Activated naive CD4-positive, alpha-beta T cell treated with anti-CD3 and anti-CD28 coated beads for 36 hours (primary cell): ENCODE measurements around the gene GABRD. TPM values are rescaled to one million over a fixed set of nuclear protein-coding genes. Genes with fewer than 3 reads are reported as not detected.

Experiments used
- CTCF ChIA-PET: fragments of 350-600 bp; sonication (Branson Sonifier 250); formaldehyde crosslinking; loops from one replicate; lab custom pipeline; 2021; ENCODE audit warnings: antibody characterized with exemption; lab: Charles Lee
- DNase-seq: peaks from one replicate; pipeline ENCODE4 v3.0.0-alpha.2; 2020
- H3K27ac Mint-ChIP-seq: one replicate; pipeline ENCODE4 v1.8.0; 2021; ENCODE audit warnings: mild to moderate bottlenecking, mixed read lengths
- H3K27me3 Mint-ChIP-seq: one replicate; pipeline ENCODE4 v1.8.0; 2021; ENCODE audit warnings: low read depth, mixed read lengths
- H3K36me3 Mint-ChIP-seq: one replicate; pipeline ENCODE4 v1.8.0; 2021; ENCODE audit warnings: low read depth, mixed read lengths
- H3K4me1 Mint-ChIP-seq: one replicate; pipeline ENCODE4 v1.8.0; 2021; ENCODE audit warnings: low read depth, mixed read lengths
- H3K4me3 Mint-ChIP-seq: one replicate; pipeline ENCODE4 v1.8.0; 2021; ENCODE audit warnings: mild to moderate bottlenecking, moderate library complexity, mixed read lengths
- H3K9me3 Mint-ChIP-seq: one replicate; pipeline ENCODE4 v1.8.0; 2021; ENCODE audit warnings: mixed read lengths
- intact Hi-C: fragments of 100-400 bp; cut with micrococcal nuclease; formaldehyde crosslinking; loops from one replicate; pipeline ENCODE4 v1.15.1; 2023
- total RNA-seq, 2 experiments: library from RNA; stranded (reverse); gene quantifications; one replicate each; pipeline ENCODE4 v1.2.3, GENCODE V29; 2021

The GABRD gene
- total RNA-seq, 2 experiments from 2014 or later, result not detected

DNA sequence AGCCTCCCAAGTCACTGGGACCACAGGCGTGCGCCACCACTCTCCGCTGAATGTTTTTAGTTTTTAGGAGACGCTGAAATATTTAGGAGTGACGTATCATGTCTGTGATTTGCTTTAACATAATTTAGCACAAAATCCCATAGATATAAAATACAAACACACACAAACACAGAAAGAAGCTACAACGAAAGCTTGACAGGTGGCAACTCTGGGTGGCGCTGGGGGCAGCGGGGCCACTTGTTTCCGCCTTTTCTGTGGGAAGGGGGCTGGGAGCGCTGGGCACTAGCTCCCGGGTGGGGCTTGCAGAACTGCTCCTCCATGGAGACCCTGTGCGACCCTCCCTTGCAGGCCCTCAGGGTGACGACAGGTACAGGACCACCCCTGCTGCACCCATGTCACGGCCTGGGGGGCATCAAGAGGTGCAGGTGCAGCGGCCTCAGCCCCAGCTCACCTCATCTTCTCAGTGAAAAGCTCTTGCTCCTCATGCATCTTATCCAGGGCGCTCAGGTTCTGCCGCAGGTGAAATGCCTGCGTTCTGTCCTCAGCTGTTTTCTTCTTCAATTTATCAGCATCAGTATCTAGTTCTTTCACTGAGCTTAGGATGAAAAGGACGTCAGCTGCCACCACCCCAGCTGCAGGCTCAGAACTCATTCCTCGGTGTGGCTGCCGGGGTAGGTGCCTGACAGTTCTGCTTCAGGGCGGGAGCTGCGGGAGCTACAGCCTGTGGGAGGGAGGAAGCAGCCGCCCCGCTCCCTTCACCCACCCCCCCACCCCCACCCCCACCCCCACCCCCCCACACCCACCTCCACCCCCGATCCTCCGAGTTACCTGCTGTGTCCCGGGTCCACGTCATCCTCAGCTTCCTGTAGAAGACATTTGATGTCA, 30.8 kb upstream of the GABRD start:
- H3K27me3 Mint-ChIP-seq, result peaks cover 2% of the 10 kb centered on the region
- no peak overlapping the region for H3K4me3 Mint-ChIP-seq
- no peak for DNase-seq
- H3K9me3 Mint-ChIP-seq, result no peaks in the 10 kb centered on the region
- H3K36me3 Mint-ChIP-seq, result no peaks in the 10 kb centered on the region
- intact Hi-C loops, result no loop called here
- CTCF ChIA-PET, result interaction anchor here (0.6 to 1.4 kb wide), 2 partner anchors 56 to 545 kb away, joined by 3 to 4 read pairs; no protein-coding TSS in a partner anchor
- no peak overlapping the region for H3K27ac Mint-ChIP-seq
- H3K4me1 Mint-ChIP-seq, result peaks cover 5% of the 10 kb centered on the region

DNA sequence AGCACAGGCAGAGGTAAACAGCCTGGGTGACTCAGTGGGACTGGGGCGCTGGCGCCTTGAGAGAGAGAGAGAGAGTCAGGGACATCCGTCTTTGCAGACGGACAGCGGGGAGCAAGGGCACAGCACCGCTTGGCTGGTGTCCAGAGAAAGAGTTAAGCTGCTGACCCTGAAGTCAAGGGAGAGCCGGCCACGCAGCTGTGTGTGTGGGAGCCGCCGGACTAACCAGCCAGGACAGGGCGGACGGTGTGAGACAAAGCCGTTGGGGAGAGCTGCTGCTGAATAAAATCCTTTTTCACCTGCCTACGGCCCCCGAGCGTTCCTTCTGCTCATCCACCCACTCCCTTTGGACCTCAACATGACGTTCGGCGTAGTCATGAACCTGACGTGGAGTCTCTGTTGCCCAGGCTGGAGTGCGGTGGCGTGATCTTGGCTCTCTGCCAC, 30.0 kb upstream of the GABRD start:
- H3K36me3 Mint-ChIP-seq, result no peaks in the 10 kb centered on the region
- DNase-seq, result no peak
- no peaks in the 10 kb centered on the region for H3K9me3 Mint-ChIP-seq
- intact Hi-C loops, result no loop called here
- H3K27ac Mint-ChIP-seq, result no peak overlapping the region
- H3K4me3 Mint-ChIP-seq, result no peak overlapping the region
- peaks cover 2% of the 10 kb centered on the region for H3K27me3 Mint-ChIP-seq
- H3K4me1 Mint-ChIP-seq, result peaks cover 5% of the 10 kb centered on the region
- CTCF ChIA-PET, result interaction anchor here (0.6 to 1.4 kb wide), 2 partner anchors 56 to 546 kb away, joined by 3 to 4 read pairs; no protein-coding TSS in a partner anchor

DNA sequence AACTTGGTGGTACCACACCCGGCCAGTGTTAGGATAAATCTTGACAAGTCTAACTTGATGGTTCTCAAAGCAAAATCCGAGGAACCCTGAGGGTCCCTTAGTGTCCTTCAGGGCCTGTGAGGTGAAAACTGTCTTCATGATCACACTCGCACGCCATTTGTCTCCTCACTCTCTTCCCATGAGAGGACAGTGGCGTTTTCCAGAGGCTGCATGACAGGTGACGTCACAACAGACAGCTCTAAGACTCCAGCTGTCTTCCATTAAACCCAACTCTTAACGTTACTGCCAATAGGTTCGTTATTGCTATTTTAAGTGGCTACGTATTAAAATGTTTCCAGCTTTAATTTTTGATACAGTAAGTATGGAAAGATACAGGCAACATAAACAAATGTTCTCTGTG, 29.4 kb upstream of the GABRD start:
- no peak for DNase-seq
- peaks cover 5% of the 10 kb centered on the region for H3K27me3 Mint-ChIP-seq
- intact Hi-C loops, result no loop called here
- H3K4me1 Mint-ChIP-seq, result peaks cover 8% of the 10 kb centered on the region
- no peak overlapping the region for H3K4me3 Mint-ChIP-seq
- H3K27ac Mint-ChIP-seq, result no peak overlapping the region
- H3K9me3 Mint-ChIP-seq, result no peaks in the 10 kb centered on the region
- CTCF ChIA-PET, result no interaction called here
- no peaks in the 10 kb centered on the region for H3K36me3 Mint-ChIP-seq

DNA sequence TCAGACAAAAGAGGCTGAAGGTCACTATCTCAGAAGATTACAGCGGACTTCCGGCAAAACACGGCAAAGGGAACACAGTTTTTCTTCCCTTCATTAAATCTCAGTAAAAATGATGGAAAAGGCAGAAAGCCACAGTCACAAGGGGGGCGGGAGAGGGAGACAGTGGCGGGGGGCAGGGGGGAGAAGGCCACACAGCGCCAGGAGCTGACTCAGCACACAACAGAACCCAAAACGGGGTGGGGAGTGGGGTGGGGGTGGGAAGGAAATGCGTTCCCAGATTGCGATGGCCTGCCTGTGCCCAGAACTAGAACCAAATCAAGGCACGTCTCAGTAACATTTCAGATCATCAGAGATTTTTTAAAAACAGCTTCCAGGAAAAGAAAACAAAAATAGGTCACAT, 28.9 kb upstream of the GABRD start:
- peaks cover 10% of the 10 kb centered on the region for H3K4me1 Mint-ChIP-seq
- H3K27ac Mint-ChIP-seq, result no peak overlapping the region
- H3K36me3 Mint-ChIP-seq, result no peaks in the 10 kb centered on the region
- no peaks in the 10 kb centered on the region for H3K9me3 Mint-ChIP-seq
- DNase-seq, result no peak
- no peak overlapping the region for H3K4me3 Mint-ChIP-seq
- intact Hi-C loops, result no loop called here
- CTCF ChIA-PET, result no interaction called here
- peaks cover 6% of the 10 kb centered on the region for H3K27me3 Mint-ChIP-seq

DNA sequence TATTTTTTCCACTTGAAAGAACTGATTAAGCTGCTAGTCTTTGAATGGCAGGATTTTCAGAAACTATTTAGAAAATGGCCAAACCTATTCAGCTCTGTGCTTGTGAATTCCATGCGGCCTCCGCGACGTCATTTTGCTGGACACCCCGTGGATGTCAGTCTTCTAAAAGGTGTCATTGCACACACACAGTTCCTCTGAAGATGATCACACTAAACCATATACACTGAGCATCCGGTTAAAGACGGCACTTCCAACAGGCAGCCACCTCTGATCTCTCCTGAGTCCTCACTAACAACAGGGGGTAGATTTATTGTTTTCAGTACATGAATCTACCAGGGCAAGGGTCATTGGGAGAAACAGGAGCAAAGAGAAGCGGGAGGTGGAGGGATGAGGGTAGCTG, 24.6 kb upstream of the GABRD start:
- H3K4me3 Mint-ChIP-seq, result no peak overlapping the region
- CTCF ChIA-PET, result no interaction called here
- H3K27ac Mint-ChIP-seq, result no peak overlapping the region

GRCh38 chr1:1996207-1996651, 22.9 kb upstream of the GABRD start:
- Mint-ChIP-seq H3K27ac (no peak overlapping the region), H3K9me3 (no peaks in the 10 kb centered on the region), H3K36me3 (no peaks in the 10 kb centered on the region), H3K27me3 (peaks cover 22% of the 10 kb centered on the region), H3K4me1 (peaks cover 10% of the 10 kb centered on the region), H3K4me3 (no peak overlapping the region)
- intact Hi-C loops, result no loop called here
- no peak for DNase-seq
- CTCF ChIA-PET, result interaction anchor here (1.5 kb wide), 1 partner anchor 48 kb away, joined by 4 read pairs; no protein-coding TSS in a partner anchor

More for the DNA sequence above, 24.6 kb upstream of the GABRD start:
- DNase-seq, result no peak
- Mint-ChIP-seq H3K9me3 (no peaks in the 10 kb centered on the region), H3K27me3 (peaks cover 18% of the 10 kb centered on the region), H3K4me1 (peaks cover 10% of the 10 kb centered on the region), H3K36me3 (no peaks in the 10 kb centered on the region)
- intact Hi-C loops, result no loop called here

GRCh38 chr1:1997576-1997975, 21.6 kb upstream of the GABRD start:
- no peaks in the 10 kb centered on the region for H3K36me3 Mint-ChIP-seq
- H3K9me3 Mint-ChIP-seq, result no peaks in the 10 kb centered on the region
- no peak overlapping the region for H3K27ac Mint-ChIP-seq
- intact Hi-C loops, result no loop called here
- H3K4me1 Mint-ChIP-seq, result peaks cover 10% of the 10 kb centered on the region
- CTCF ChIA-PET, result no interaction called here
- peaks cover 28% of the 10 kb centered on the region for H3K27me3 Mint-ChIP-seq
- DNase-seq, result no peak
- H3K4me3 Mint-ChIP-seq, result no peak overlapping the region

DNA sequence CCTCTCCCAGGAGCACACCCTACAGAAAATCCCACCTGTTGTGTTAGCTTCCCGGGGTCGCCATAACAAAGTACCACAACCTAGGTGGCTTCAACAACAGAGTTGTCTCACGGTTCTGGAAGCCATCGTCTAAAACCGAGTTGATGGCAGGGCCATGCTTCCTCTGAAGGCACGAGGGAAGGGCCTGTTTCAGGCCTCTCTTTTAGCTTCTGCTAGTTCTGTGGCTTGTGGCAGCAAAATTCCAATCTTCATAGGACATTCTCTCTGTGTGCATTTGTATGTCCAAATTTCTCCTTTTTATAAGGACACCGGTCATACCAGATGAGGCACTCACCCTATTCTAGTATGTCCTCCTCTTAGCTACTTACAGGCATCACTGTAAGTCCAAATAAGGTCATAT, 18.7 kb upstream of the GABRD start:
- Mint-ChIP-seq H3K27me3 (peaks cover 45% of the 10 kb centered on the region), H3K4me1 (peaks cover 7% of the 10 kb centered on the region), H3K27ac (no peak overlapping the region), H3K36me3 (no peaks in the 10 kb centered on the region), H3K4me3 (no peak overlapping the region), H3K9me3 (no peaks in the 10 kb centered on the region)
- no peak for DNase-seq
- CTCF ChIA-PET, result no interaction called here
- intact Hi-C loops, result no loop called here

GRCh38 chr1:2000850-2001249, 18.3 kb upstream of the GABRD start:
- H3K27me3 Mint-ChIP-seq, result peaks cover 45% of the 10 kb centered on the region
- peaks cover 7% of the 10 kb centered on the region for H3K4me1 Mint-ChIP-seq

GRCh38 chr1:2001773-2002411, 17.3 kb upstream of the GABRD start:
- intact Hi-C loops, result no loop called here

More at GRCh38 chr1:2000850-2001249, 18.3 kb upstream of the GABRD start:
- intact Hi-C loops, result no loop called here
- no peak for DNase-seq
- H3K9me3 Mint-ChIP-seq, result no peaks in the 10 kb centered on the region
- H3K36me3 Mint-ChIP-seq, result no peaks in the 10 kb centered on the region
- CTCF ChIA-PET, result no interaction called here
- H3K27ac Mint-ChIP-seq, result no peak overlapping the region
- no peak overlapping the region for H3K4me3 Mint-ChIP-seq

GRCh38 chr1:2003541-2004131, 15.5 kb upstream of the GABRD start, which contains the start of gene CFAP74:
Gene CFAP74 (minus strand): TSS chr1:2003786. CDS start chr1:1990956, 12,830 bp downstream.
- no peak within 1 kb of the TSS for H3K4me3 Mint-ChIP-seq
- no peaks in the 10 kb centered on the region for H3K36me3 Mint-ChIP-seq
- CTCF ChIA-PET, result interaction anchor here (1.1 to 1.2 kb wide), 2 partner anchors 10 to 41 kb away, joined by 3 to 8 read pairs; no protein-coding TSS in a partner anchor
- H3K4me1 Mint-ChIP-seq, result peaks cover 2% of the 10 kb centered on the region
- intact Hi-C loops, result no loop called here
- no peak within 1 kb of the TSS for H3K27ac Mint-ChIP-seq
- H3K27me3 Mint-ChIP-seq, result peaks cover 40% of the 10 kb centered on the region
- H3K9me3 Mint-ChIP-seq, result no peaks in the 10 kb centered on the region
- no peak for DNase-seq

More at GRCh38 chr1:2001773-2002411, 17.3 kb upstream of the GABRD start:
- H3K4me3 Mint-ChIP-seq, result no peak overlapping the region
- no peaks in the 10 kb centered on the region for H3K9me3 Mint-ChIP-seq
- CTCF ChIA-PET, result interaction anchor here (0.9 kb wide), 1 partner anchor 43 kb away, joined by 3 read pairs; no protein-coding TSS in a partner anchor
- peaks cover 43% of the 10 kb centered on the region for H3K27me3 Mint-ChIP-seq
- no peak overlapping the region for H3K27ac Mint-ChIP-seq
- H3K4me1 Mint-ChIP-seq, result peaks cover 2% of the 10 kb centered on the region
- no peaks in the 10 kb centered on the region for H3K36me3 Mint-ChIP-seq
- DNase-seq, result no peak

DNA sequence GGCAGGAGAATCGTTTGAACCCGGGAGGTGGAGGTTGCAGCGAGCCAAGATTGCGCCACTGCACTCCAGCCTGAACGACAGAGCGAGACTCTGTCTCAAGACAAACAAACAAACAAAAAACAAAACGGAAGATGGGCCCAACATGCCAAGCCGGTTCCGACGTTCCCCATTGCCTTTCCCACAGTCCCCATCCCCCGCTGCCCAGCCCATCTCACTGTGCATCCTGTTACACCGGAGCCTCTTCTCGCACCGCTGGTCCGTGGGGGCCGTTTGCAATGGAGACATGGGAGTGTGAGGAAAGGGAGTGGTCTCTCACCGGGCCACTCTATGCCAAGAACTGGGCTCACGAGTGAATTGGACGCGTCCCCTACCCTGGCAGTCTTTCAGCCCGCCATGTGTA, 14.3 kb upstream of the GABRD start:
- CTCF ChIA-PET, result interaction anchor here (1.4 kb wide), 1 partner anchor 44 kb away, joined by 3 read pairs; no protein-coding TSS in a partner anchor
- H3K9me3 Mint-ChIP-seq, result no peaks in the 10 kb centered on the region
- no peaks in the 10 kb centered on the region for H3K36me3 Mint-ChIP-seq
- intact Hi-C loops, result no loop called here
- H3K4me1 Mint-ChIP-seq, result peaks cover 2% of the 10 kb centered on the region
- H3K27ac Mint-ChIP-seq, result no peak overlapping the region
- H3K4me3 Mint-ChIP-seq, result no peak overlapping the region
- peaks cover 35% of the 10 kb centered on the region for H3K27me3 Mint-ChIP-seq
- DNase-seq, result no peak
